LNCAP (cell line): ENCODE measurements around the gene PCDH15.

Experiments used
- CTCF ChIP-seq: fragments of 450-650 bp; IDR thresholded peaks from 2 replicates; pipeline ENCODE4 v1.5.1; 2017; ENCODE audit warnings: mild to moderate bottlenecking

PCDH15 gene

GRCh38 chr10:54194806-54195205 lies 606.2 kb downstream of the PCDH15 start:
- TF ChIP-seq CTCF = no peak

GRCh38 chr10:54159924-54160323 lies 641.1 kb downstream of the PCDH15 start:
- TF ChIP-seq CTCF = no peak

GRCh38 chr10:54148508-54148907 lies 652.5 kb downstream of the PCDH15 start:
- no peak for TF ChIP-seq CTCF

- TF ChIP-seq CTCF = no peak
Measured at GRCh38 chr10:54139819-54140428, 661.1 kb downstream of the PCDH15 start.

GRCh38 chr10:54137396-54137795 lies 663.6 kb downstream of the PCDH15 start:
- no peak for TF ChIP-seq CTCF

GRCh38 chr10:54133203-54133602 lies 667.8 kb downstream of the PCDH15 start:
- TF ChIP-seq CTCF = peak; percentile 71

- TF ChIP-seq CTCF = no peak
Measured at GRCh38 chr10:54131833-54132232, 669.2 kb downstream of the PCDH15 start.

GRCh38 chr10:54130394-54130793 lies 670.6 kb downstream of the PCDH15 start:
- no peak for TF ChIP-seq CTCF
